Stomach (tissue), 9 donors: ENCODE data around the gene REXO1. TPM values are rescaled to one million over a fixed set of nuclear protein-coding genes. Genes with fewer than 3 reads are reported as not detected.

Experiments
- DNase-seq, 2 donors: peaks; one replicate each; pipeline versions ENCODE4 v3.0.0 to v3.0.0-alpha.2; 2013 to 2019
- H3K27ac ChIP-seq, 5 donors: fragments of 200-600 bp in 4 of 5; sonication (generic) in 4 of 5; one replicate each; pipeline ENCODE4 v1.5.1; 2013 to 2019; ENCODE audit warnings: mild to moderate bottlenecking in 1 of 5, moderate library complexity in 1 of 5
- H3K27me3 ChIP-seq, 3 donors: fragments of 200-600 bp; sonication (generic); one replicate each; pipeline ENCODE4 v1.5.1; 2017 to 2019; ENCODE audit warnings: mixed run types in 1 of 3
- H3K36me3 ChIP-seq, 4 donors: fragments of 200-600 bp; sonication (generic); 1 replicate in 3 of 4; 2 replicates in 1 of 4; pipeline ENCODE4 v1.5.1; 2016 to 2019
- H3K4me1 ChIP-seq, 4 donors: fragments of 200-600 bp; sonication (generic); one replicate each; pipeline ENCODE4 v1.5.1; 2016 to 2019
- H3K4me3 ChIP-seq, 4 donors: fragments of 200-600 bp; sonication (generic) in 3 of 4; one replicate each; pipeline ENCODE4 v1.5.1; 2016 to 2019; ENCODE audit warnings: mild to moderate bottlenecking in 1 of 4
- H3K9me3 ChIP-seq, 4 donors: fragments of 200-600 bp; sonication (generic); one replicate each; pipeline ENCODE4 v1.5.1; 2016 to 2019
- CTCF ChIP-seq, 7 experiments: fragments of 450-650 bp in 4 of 7; fragments of 200-600 bp in 3 of 7; sonication (generic) in 3 of 7; IDR thresholded peaks; one replicate each; pipeline ENCODE4 v1.5.1; 2016 to 2019; ENCODE audit warnings: antibody characterized with exemption in 7 of 7, control low read depth in 2 of 7, mild to moderate bottlenecking in 1 of 7
- EP300 ChIP-seq: sonication (generic); formaldehyde crosslinking; IDR thresholded peaks from one replicate; pipeline ENCODE4 v1.6.1; 2017; ENCODE audit warnings: antibody characterized with exemption
- POLR2A ChIP-seq, 4 donors: fragments of 450-650 bp; IDR thresholded peaks; one replicate each; pipeline ENCODE4 v1.6.1; 2016; ENCODE audit warnings: antibody characterized with exemption in 4 of 4, control low read depth in 2 of 4, mild to moderate bottlenecking in 1 of 4, moderate library complexity in 1 of 4
- POLR2AphosphoS5 ChIP-seq, 3 donors: sonication (generic); formaldehyde crosslinking; IDR thresholded peaks; one replicate each; pipeline ENCODE4 v1.6.1; 2016; ENCODE audit warnings: antibody characterized with exemption in 3 of 3
- WGBS, 5 donors: extraction: QIAGEN DNeasy Blood & Tissue Kit in 3 of 5; methylation state at CpG; one replicate each; pipeline versions ENCODE4 v1.1.5 to v1.1.7; 2013 to 2018; 5-methylcytosine and 5-hydroxymethylcytosine counted together
- intact Hi-C: fragments of 100-400 bp; cut with DNase I; formaldehyde crosslinking; loops from one replicate; pipeline ENCODE4 v1.15.1; 2023; ENCODE audit warnings: low total_unique reads
- polyA plus RNA-seq, 3 donors: library from polyadenylated mRNA; stranded (reverse); fragments of 200-250 nt; gene quantifications; one replicate each; pipeline ENCODE4 v1.2.3, GENCODE V29; 2013
- total RNA-seq, 5 donors: library from RNA; depleted of rRNA; stranded (reverse); fragments of >200 nt; gene quantifications; one replicate each; pipeline versions ENCODE4 v1.1.0 to v1.2.3, GENCODE V29; 2014 to 2016
- donor health status: healthy with polysubstance abuse.
- donor health status: Bipolar disorder and iron deficiency.
- donor health status: healthy.

Gene REXO1
- total and polyA plus RNA-seq, 8 donors = 10.1 to 164 (median 15.6) TPM

GRCh38 chr19:1843116-1843515 is 5.2 kb downstream of the REXO1 start:
- 85 to 92% (median 91%) methylated on average over 16 to 22 of the region's 22 CpGs for WGBS, 5 donors
- Histone ChIP-seq H3K4me3 (no peak overlapping the region), H3K27me3 (no peaks in the 10 kb centered on the region), H3K4me1 (peaks cover 52 to 97% (median 86%) of the 10 kb centered on the region in 4 donors), H3K36me3 (peaks cover 0 to 35% (median 28%) of the 10 kb centered on the region in 4 donors), H3K9me3 (no peaks in the 10 kb centered on the region), H3K27ac (no peak overlapping the region)
- DNase-seq = no peak
- TF ChIP-seq EP300 = no peak
- no peak for TF ChIP-seq POLR2AphosphoS5 (IDR thresholded peaks at IDR 0.05)
- intact Hi-C loops = no loop called here

- intact Hi-C loops = no loop called here
- peak overlapping the region in 2 of 5 donors; percentile 4 to 32 for H3K27ac ChIP-seq
- peaks cover 0 to 35% (median 28%) of the 10 kb centered on the region in 4 donors for H3K36me3 ChIP-seq
- no peak for DNase-seq
- TF ChIP-seq POLR2A (IDR thresholded peaks at IDR 0.05) = no peak
- TF ChIP-seq EP300 = no peak
- TF ChIP-seq CTCF (IDR thresholded peaks at IDR 0.05) = no peak
- no peak for TF ChIP-seq POLR2AphosphoS5 (IDR thresholded peaks at IDR 0.05)
- no peaks in the 10 kb centered on the region for H3K9me3 ChIP-seq
- 76 to 86% (median 84%) methylated on average over 21 to 35 of the region's 35 CpGs for WGBS, 5 donors
- H3K4me3 ChIP-seq = no peak overlapping the region
- H3K27me3 ChIP-seq = no peaks in the 10 kb centered on the region
- peaks cover 50 to 99% (median 87%) of the 10 kb centered on the region in 4 donors for H3K4me1 ChIP-seq
Observed at GRCh38 chr19:1841209-1841924, 6.9 kb downstream of the REXO1 start.

GRCh38 chr19:1840541-1841115 is 7.7 kb downstream of the REXO1 start:
- H3K9me3 ChIP-seq = no peaks in the 10 kb centered on the region
- H3K27ac ChIP-seq = peak overlapping the region in 1 of 5 donors; percentile 32
- TF ChIP-seq POLR2A (IDR thresholded peaks at IDR 0.05) = no peak
- no peak for TF ChIP-seq EP300
- TF ChIP-seq POLR2AphosphoS5 (IDR thresholded peaks at IDR 0.05) = no peak
- TF ChIP-seq CTCF (IDR thresholded peaks at IDR 0.05) = no peak
- H3K36me3 ChIP-seq = peaks cover 0 to 34% (median 27%) of the 10 kb centered on the region in 4 donors
- peaks cover 42 to 99% (median 86%) of the 10 kb centered on the region in 4 donors for H3K4me1 ChIP-seq
- H3K4me3 ChIP-seq = no peak overlapping the region
- intact Hi-C loops = no loop called here
- no peaks in the 10 kb centered on the region for H3K27me3 ChIP-seq
- 78 to 89% (median 85%) methylated on average over 10 to 22 of the region's 22 CpGs for WGBS, 5 donors
- DNase-seq = peak in 1 of 2 donors; percentile 45

- intact Hi-C loops = no loop called here
- no peak for TF ChIP-seq CTCF (IDR thresholded peaks at IDR 0.05)
- TF ChIP-seq POLR2AphosphoS5 (IDR thresholded peaks at IDR 0.05) = no peak
- no peak for TF ChIP-seq EP300
- no peak for TF ChIP-seq POLR2A (IDR thresholded peaks at IDR 0.05)
- H3K4me3 ChIP-seq = no peak overlapping the region
- 60 to 75% (median 70%) methylated on average over 9 to 25 of the region's 25 CpGs for WGBS, 5 donors
- H3K27me3 ChIP-seq = no peaks in the 10 kb centered on the region
- DNase-seq = no peak
- H3K27ac ChIP-seq = peak overlapping the region in 1 of 5 donors; percentile 32
- H3K36me3 ChIP-seq = peaks cover 0 to 26% (median 22%) of the 10 kb centered on the region in 4 donors
- H3K4me1 ChIP-seq = peaks cover 35 to 97% (median 86%) of the 10 kb centered on the region in 4 donors
- no peaks in the 10 kb centered on the region for H3K9me3 ChIP-seq
Observed at GRCh38 chr19:1839658-1840540, 8.4 kb downstream of the REXO1 start.
